ENCODE measurements around the gene SPAG16. TPM values are rescaled to one million over a fixed set of nuclear protein-coding genes. Genes with fewer than 3 reads are reported as not detected.
"Not testable (repeated sequence)": the region's sequence is repeated elsewhere in the genome, so short reads cannot be mapped to it uniquely, and the experiment has no call there.

The SPAG16 gene
- total RNA-seq, 1 experiment from 2014 or later, result 38.4 TPM

DNA sequence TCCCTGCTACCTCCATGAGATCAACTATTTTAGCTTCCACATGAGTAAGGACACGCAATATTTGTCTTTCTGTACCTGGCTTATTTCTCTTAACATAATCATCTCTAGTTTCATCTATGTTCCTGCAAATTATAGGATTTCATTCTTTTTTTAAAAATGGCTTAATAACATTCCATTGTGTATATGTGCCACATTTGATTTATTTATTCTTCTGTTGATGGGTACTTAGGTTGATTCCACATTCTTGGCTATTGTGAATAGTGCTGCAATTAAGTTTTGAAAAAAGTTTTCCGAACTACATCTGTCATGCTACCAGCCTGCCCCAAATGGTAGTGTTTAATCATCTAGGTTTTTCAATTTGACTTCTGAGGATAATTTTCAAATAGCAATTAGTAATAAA, 36.3 kb downstream of the SPAG16 start:
- in situ Hi-C loops (cut with HindIII; ENCODE audit: low pct_unique_long_range_greater_than_20kb, low sequenced_read_pairs), result no loop called here
- DNase-seq (ENCODE audit: low read depth), result no peak

GRCh38 chr2:213336253-213336770, 52.0 kb downstream of the SPAG16 start:
- DNase-seq (ENCODE audit: low read depth), result no peak
- in situ Hi-C loops (cut with HindIII; ENCODE audit: low pct_unique_long_range_greater_than_20kb, low sequenced_read_pairs), result no loop called here

- no peak for DNase-seq (ENCODE audit: low read depth)
- in situ Hi-C loops (cut with HindIII; ENCODE audit: low pct_unique_long_range_greater_than_20kb, low sequenced_read_pairs), result no loop called here
Observed at GRCh38 chr2:213353419-213353818, 69.2 kb downstream of the SPAG16 start.

DNA sequence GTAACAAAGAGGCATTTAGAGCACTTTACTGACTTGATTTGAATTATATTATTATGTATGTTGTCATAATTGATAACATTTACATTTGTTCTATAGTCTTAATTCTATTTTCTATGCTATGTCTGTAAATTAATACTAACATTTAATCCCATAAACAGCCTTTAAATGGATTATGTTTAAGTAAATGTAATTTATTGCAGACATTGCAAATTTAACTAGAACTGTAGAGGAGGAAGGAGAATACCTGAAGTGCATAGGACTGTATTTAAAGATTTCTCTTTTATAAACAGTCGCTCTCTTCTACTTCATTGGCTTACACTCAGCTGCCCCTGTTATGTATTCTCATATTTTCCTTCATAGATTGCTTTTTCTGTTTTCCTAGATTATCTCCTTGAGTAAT, 92.4 kb downstream of the SPAG16 start:
- in situ Hi-C loops (cut with HindIII; ENCODE audit: low pct_unique_long_range_greater_than_20kb, low sequenced_read_pairs), result no loop called here

DNA sequence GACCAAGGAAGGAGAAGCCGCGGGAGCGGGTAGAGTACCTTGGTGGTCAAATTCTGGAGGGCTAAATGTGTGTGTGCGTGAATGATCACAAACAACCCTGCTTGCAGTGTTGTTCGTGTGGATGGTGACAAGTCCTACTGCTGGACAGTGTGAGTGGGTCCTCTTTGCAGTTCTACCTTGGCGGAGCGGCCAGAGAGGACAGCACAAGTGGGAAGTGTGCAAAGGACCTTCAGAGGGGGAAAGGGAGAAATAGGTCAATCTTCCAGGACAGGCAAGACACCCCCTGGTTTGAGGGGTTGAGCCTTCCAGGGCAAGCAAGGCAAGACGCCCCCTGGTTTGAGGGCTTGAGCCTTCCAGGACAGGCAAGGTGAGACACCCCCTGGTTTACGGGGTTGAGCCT, 122.8 kb downstream of the SPAG16 start:
- DNase-seq (ENCODE audit: low read depth); in situ Hi-C loops (cut with HindIII; ENCODE audit: low pct_unique_long_range_greater_than_20kb, low sequenced_read_pairs): not testable (repeated sequence)

More for the DNA sequence above, 92.4 kb downstream of the SPAG16 start:
- DNase-seq (ENCODE audit: low read depth), result no peak

GRCh38 chr2:213408426-213409070, 124.3 kb downstream of the SPAG16 start:
- DNase-seq (ENCODE audit: low read depth); in situ Hi-C loops (cut with HindIII; ENCODE audit: low pct_unique_long_range_greater_than_20kb, low sequenced_read_pairs): not testable (repeated sequence)

- in situ Hi-C loops (cut with HindIII; ENCODE audit: low pct_unique_long_range_greater_than_20kb, low sequenced_read_pairs); DNase-seq (ENCODE audit: low read depth): not testable (repeated sequence)
Observed at GRCh38 chr2:213410687-213411086, 126.4 kb downstream of the SPAG16 start.

- in situ Hi-C loops (cut with HindIII; ENCODE audit: low pct_unique_long_range_greater_than_20kb, low sequenced_read_pairs), result no loop called here
- peak; percentile 3 for DNase-seq (ENCODE audit: low read depth)
Observed at GRCh38 chr2:213411582-213412289, 127.5 kb downstream of the SPAG16 start.

DNA sequence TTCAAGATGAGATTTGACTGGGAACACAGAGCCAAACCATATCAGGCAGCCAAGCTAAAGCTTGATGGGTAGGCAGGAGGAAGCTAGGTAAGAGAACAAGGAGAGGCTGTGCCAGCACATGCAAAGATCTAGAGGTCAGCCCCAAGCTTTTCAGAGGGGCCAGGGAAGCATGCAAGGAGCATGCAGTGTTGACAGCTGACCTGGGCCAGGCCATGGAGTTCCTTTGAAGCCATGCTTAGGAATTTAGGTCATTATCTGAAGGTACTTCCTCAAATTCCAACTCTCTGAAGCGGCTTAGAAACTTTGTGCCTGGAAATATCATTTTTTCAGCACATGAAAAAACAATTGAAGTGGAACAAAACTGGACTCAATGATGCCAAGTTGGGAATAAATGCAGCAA, 130.8 kb downstream of the SPAG16 start:
- DNase-seq (ENCODE audit: low read depth), result no peak

DNA sequence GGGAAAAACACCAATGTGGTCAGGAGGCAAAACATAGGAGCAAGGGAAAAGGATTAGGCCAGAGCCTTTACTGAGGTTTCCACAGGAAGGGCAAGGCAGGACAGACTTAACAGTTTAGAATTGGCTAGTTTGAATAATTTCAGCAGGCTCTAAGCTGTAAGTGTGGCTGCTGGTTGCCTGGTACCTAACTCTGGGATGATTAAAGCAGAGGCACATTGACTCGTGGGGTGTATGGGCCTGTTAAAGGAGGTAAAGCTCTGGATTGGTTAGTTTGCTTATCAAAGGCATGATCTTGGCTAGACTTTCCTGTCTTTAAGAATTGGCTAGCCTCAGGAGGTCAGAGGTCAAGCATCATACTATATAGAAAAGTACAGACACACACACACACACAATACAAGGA, 132.6 kb downstream of the SPAG16 start:
- in situ Hi-C loops (cut with HindIII; ENCODE audit: low pct_unique_long_range_greater_than_20kb, low sequenced_read_pairs), result no loop called here
- DNase-seq (ENCODE audit: low read depth), result no peak

More for the DNA sequence above, 130.8 kb downstream of the SPAG16 start:
- in situ Hi-C loops (cut with HindIII; ENCODE audit: low pct_unique_long_range_greater_than_20kb, low sequenced_read_pairs), result no loop called here

DNA sequence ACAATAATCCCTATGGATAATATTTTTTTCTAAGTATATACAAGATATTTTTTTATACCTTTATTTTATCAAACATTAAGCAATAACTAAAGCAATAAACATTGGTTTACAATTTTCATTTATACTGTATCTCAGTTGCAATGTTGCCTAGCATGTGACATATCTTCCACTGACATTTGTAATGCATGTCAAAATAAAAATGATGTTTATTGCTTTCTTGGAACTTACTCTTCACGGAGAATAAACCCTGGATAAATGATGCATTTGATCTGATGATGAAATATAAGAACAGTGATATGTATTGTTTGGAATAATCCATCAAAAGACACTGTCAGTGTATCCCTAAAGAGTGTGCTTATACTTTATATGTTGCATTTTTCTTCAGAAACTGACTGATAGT, 135.7 kb downstream of the SPAG16 start:
- in situ Hi-C loops (cut with HindIII; ENCODE audit: low pct_unique_long_range_greater_than_20kb, low sequenced_read_pairs), result no loop called here
- no peak for DNase-seq (ENCODE audit: low read depth)

GRCh38 chr2:213420828-213421385, 136.6 kb downstream of the SPAG16 start:
- no peak for DNase-seq (ENCODE audit: low read depth)
- in situ Hi-C loops (cut with HindIII; ENCODE audit: low pct_unique_long_range_greater_than_20kb, low sequenced_read_pairs), result no loop called here

GRCh38 chr2:213422211-213422610, 137.9 kb downstream of the SPAG16 start:
- in situ Hi-C loops (cut with HindIII; ENCODE audit: low pct_unique_long_range_greater_than_20kb, low sequenced_read_pairs), result no loop called here

DNA sequence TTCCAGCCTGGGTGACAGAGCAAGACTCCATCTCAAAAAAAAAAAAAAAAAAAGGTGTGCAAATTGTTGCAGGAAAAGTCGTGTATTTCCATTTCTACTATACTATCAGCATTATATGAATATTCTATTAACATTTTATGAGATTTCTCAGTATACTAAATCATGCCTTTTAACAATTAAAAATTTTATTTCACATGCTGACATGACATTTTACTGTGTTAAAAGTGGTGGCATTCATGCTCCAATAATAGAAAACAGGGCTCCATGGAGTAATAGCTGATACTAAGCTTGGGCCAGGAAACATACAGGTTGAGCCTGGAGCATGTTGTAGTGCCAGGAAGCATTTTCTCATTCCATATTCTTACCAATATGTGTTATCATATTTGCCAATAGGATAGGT, 141.4 kb downstream of the SPAG16 start:
- no peak for DNase-seq (ENCODE audit: low read depth)
- in situ Hi-C loops (cut with HindIII; ENCODE audit: low pct_unique_long_range_greater_than_20kb, low sequenced_read_pairs), result no loop called here

More at GRCh38 chr2:213422211-213422610, 137.9 kb downstream of the SPAG16 start:
- DNase-seq (ENCODE audit: low read depth), result no peak

DNA sequence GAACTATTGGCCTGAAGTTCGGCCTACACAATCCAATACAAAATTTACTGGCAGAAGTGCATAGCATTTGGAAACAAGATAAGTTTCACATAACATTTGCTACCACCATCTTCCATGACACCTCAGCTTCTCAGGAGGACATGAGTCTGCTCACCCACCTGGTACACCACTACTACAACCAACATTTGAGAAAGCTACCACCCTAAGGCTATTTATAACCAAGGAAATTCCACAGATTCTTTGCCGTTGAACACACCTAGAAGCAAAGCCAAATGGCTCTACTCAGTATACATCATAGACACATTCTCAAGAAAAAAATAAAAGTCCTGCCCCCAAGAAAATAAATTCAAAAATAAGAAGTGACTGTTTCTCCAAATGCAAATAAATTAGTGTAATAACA, 145.3 kb downstream of the SPAG16 start:
- in situ Hi-C loops (cut with HindIII; ENCODE audit: low pct_unique_long_range_greater_than_20kb, low sequenced_read_pairs), result no loop called here
- DNase-seq (ENCODE audit: low read depth), result no peak

DNA sequence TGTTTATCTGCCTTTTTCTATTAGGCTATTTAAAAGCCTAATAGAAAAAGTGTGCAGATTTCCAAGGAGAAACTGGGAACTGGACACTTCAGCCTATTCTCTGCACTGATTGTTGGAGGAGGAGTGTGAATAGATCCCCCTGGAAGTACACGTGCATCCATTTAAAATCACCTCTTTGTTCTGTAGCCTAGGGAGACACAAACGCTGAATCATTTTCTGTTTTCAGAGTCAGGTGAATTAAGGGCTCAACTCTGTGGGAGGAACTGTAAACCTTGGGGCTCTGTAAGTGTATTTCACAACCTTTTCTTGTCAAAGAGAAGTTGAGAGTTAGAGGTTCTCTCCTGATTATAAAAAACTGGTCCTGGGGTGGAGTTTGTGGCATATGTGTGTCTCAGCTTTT, 159.7 kb downstream of the SPAG16 start:
- in situ Hi-C loops (cut with HindIII; ENCODE audit: low pct_unique_long_range_greater_than_20kb, low sequenced_read_pairs), result no loop called here
- peak; percentile 2 for DNase-seq (ENCODE audit: low read depth)

DNA sequence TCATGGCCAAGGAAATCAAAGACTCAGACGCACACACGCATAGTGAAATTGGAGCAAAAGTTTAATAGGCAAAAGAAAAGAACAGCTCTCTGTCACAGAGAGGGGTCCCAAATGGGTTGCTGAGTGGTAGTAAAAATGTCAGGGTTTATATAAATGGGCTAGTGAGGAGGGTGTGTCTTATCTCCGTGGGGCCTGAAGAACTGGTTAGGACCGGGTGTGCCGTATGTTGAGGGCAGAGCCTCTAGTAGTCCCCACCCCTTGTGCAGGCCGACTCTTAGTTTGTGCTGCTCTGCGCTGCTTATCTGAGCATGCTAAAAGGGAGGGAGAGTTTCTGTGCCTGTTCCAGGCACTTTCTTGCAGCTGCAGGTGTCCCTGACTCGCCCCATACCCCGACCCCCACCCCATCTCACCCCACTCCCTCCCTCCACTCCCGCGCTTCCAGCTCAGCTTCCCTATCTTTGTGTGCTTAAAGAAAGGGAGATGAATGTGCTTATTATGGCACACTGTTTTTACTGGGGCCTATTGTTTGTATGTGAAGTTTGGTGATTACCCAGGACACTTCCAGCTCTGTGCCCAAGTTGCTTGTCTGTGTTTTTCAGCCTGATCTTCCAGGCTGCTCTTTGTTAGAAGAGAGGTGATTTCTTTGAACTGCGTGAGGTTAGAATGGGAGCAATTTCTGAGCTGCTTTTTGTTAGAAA, 167.4 kb downstream of the SPAG16 start:
- DNase-seq (ENCODE audit: low read depth), result no peak
- in situ Hi-C loops (cut with HindIII; ENCODE audit: low pct_unique_long_range_greater_than_20kb, low sequenced_read_pairs), result no loop called here

GRCh38 chr2:213455316-213456008, 171.2 kb downstream of the SPAG16 start:
- in situ Hi-C loops (cut with HindIII; ENCODE audit: low pct_unique_long_range_greater_than_20kb, low sequenced_read_pairs), result no loop called here
- DNase-seq (ENCODE audit: low read depth), result peak; percentile 1
